GM13976 (cell line): ENCODE results near the gene GTPBP3.

Experiments used
- DNase-seq: peaks from one replicate; pipeline ENCODE4 v3.0.0; 2012; ENCODE audit warnings: low spot score
- in situ Hi-C: fragments of 300-500 bp; cut with MboI; formaldehyde crosslinking; loops from one replicate; pipeline ENCODE4 v1.12.0; 2022; ENCODE audit warnings: low sequenced_read_pairs, mixed read lengths, inconsistent platforms; ENCODE audit not compliant: unreplicated experiment
- TF ChIP-seq, protein P1 (sequence below): IDR thresholded peaks from 2 replicates; pipeline ENCODE4 v1.5.1; 2012; ENCODE audit warnings: borderline replicate concordance, mild to moderate bottlenecking; ENCODE audit not compliant: insufficient read depth; ENCODE audit errors: extremely low read depth, missing control alignments, control extremely low read depth

GTPBP3 gene

DNA sequence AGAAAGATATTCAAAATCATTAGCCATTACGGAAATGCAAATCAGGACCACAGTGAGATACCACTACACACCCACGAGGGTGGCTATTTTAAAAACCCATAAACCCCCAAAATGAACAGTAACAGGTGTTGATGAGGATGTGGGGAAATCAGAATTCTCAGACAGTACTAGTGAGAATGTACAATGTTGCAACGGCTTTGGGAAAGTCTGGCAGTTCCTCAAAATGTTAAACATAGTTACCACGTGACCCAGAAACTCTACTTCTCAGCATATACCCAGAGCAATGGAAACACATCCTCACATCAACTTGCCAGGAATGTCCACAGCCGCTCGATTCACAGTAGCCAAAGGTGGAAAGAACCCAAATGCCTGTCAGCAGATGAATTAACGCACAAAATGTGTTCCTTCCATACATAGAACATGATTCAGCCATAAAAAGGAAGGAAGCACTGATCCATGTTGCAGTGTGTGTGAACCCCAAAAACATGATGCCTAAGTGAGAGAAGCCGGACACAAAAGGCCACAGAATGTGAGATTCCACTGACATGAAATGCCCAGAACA, 32.8 kb downstream of the GTPBP3 start:
- TF ChIP-seq, protein P1, sequence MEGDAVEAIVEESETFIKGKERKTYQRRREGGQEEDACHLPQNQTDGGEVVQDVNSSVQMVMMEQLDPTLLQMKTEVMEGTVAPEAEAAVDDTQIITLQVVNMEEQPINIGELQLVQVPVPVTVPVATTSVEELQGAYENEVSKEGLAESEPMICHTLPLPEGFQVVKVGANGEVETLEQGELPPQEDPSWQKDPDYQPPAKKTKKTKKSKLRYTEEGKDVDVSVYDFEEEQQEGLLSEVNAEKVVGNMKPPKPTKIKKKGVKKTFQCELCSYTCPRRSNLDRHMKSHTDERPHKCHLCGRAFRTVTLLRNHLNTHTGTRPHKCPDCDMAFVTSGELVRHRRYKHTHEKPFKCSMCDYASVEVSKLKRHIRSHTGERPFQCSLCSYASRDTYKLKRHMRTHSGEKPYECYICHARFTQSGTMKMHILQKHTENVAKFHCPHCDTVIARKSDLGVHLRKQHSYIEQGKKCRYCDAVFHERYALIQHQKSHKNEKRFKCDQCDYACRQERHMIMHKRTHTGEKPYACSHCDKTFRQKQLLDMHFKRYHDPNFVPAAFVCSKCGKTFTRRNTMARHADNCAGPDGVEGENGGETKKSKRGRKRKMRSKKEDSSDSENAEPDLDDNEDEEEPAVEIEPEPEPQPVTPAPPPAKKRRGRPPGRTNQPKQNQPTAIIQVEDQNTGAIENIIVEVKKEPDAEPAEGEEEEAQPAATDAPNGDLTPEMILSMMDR: no peak
- peak; percentile 68 for DNase-seq
- in situ Hi-C loops: no loop called here

DNA sequence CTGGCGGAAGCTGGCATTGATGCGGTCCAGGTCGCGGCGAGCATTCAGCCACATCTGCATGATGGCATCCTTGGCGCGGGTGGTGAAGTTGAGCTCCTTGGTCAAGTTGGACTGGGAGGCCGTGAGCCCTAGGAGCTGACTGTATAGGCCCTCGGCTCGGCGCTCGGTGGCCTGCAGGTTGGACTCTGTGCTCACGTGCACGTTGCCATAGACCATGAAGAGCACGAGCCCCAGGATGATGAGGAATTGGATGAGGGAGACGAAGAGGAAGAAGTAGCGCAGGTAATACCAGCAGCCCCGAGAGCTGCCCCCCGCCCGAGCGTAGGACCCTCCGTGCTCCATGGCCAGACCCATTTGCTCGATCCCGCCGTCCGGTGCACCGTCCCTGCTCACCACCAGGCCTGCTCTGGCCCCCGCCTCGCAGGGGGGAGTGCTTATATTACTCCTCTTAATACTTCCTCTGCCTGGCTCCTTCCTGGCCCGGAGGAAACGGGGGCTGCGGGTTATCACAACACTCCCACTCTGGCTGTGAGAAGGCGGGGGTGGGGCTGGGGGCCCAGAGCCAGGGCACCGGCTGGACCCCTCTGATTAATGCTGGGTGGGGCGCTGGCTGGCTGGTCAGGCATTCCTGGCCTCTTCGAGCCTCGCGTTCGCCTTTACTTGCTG, 39.7 kb downstream of the GTPBP3 start, which contains the start of gene PLVAP:
TSS of gene PLVAP (minus strand) at position 408 of the 666 bp plus-strand sequence. CDS start at position 354, 54 bp downstream.
- TF ChIP-seq, protein P1: no peak
- DNase-seq: no peak
- in situ Hi-C loops: no loop called here

DNA sequence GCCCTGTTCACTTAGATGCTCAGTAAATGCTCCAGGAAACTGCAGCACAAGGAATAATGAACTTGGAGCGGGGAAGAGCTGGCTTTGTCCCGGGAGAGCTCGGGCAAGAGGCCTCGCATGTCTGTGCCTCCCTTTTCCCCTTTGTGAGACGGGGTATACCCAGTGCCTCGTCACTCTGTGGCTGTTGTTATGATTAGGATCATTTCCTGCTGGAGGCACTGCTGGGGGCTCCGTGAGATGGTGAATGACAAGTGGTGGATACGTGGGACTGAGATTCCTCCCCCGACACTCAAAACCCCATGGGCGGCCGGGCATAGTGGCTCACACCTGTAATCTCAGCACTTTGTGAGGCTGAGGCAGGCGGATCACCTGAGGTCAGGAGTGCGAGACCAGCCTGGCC, 40.9 kb downstream of the GTPBP3 start:
- TF ChIP-seq, protein P1: no peak

DNA sequence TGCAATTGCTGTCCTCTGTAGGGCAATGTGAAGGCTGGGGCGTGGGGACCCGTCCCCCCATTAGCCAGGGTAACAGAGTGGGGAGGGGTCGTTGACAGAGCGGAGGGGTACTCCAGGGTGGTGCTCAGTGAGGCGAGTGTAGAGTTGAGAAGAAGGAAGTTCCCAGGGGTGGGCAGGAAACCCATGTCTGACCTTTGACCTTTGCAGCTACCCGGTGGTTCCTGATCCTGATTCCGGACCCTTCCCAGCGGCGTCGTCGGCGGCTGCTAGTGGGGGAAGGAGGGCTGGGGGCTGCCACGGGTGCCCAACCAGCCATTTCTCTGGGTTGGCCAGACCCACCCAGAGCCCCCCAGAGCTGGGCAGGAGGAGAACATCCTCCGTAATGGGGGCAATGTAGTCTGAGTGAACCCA, 41.9 kb downstream of the GTPBP3 start:
- no peak for DNase-seq
- TF ChIP-seq, protein P1: no peak
- in situ Hi-C loops: no loop called here

More for the DNA sequence above, 40.9 kb downstream of the GTPBP3 start:
- in situ Hi-C loops: no loop called here
- peak; percentile 35 for DNase-seq

DNA sequence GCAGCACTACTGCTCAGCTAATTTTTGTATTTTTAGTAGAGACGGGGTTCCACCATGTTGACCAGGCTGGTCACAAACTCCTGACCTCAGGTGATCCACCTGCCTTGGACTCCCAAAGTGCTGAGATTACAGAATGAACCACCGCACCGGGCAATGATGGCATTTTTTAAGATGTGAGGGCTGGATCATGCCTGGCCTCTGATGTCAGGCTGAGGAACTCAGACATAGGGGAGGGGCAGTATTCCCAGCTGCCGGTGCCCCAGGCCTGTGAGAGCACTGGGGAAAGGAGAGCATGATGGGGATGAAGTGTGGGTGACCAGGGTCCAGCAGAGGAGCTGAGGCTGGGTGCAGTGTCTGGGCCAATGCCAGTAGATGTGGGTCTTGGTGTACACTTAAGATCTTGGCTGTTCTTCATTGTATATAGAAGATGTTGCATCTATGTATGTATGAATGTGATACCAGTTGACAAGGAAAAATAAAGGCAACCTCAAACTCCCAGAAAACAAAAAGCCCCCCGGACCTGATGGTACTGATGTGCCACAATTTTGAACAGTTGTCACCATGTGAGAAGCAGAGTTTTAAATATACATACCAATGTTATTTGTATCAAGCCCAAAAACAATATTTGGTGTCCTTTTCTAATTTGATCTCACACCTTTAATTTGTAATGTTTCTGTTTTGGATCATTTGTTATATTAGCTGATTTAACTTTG, 43.2 kb downstream of the GTPBP3 start:
- no peak for DNase-seq
- in situ Hi-C loops: loop anchor here (10.0 kb wide), 1 partner anchor 86 kb away; no protein-coding TSS in a partner anchor
- TF ChIP-seq, protein P1: no peak

DNA sequence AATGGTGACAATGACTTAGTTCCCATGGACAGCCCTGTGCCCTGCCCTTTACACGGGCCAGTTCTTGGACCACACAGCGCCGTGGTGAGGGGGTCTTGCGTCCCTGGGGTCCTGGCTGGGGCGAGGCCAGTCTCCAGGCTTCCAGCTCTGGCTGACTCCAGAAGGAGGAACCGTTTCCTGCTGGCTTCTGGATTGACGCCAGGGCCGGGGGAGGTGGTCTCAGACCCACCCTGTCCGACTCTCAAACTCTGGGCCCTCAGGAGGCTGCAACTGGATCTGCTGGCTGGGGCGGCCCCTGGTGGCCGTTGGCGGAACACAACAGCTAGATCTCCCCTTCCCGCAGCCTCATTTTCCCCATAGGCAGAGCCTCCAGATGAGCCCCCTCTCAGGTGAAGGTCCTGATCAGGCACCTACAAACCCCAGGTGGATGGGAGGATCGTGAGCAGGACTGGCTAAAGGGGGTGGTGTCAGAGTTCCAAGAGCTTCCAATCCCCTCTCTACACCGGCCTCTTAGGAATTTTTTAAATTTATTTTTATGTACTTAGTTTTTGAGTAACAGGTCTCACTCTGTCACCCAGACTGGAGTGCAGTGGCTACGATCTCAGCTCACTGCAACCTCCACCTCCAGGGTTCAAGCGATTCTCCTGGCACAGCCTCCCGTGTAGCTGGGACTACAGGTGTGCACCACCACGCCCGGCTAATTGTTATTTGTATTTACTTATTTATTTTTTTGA, 48.7 kb downstream of the GTPBP3 start:
- peak; percentile 83 for DNase-seq
- in situ Hi-C loops: loop anchor here (5.0 to 10.0 kb wide), 2 partner anchors 39 to 91 kb away; no protein-coding TSS in a partner anchor
- TF ChIP-seq, protein P1: peak; percentile 90
